ENCODE data around the gene STON2. TPM values are rescaled to one million over a fixed set of nuclear protein-coding genes. Genes with fewer than 3 reads are reported as not detected.

Gene STON2
- total and polyA plus RNA-seq, 2 of the 8 experiments (the other 6 are each of a cell fraction or from before 2014, with no cell fraction given) = 8.9 to 50.0 TPM

- H3K4me1 ChIP-seq (replicated peaks in 1 of 4; ENCODE audit: control insufficient read depth in 3 of 4, insufficient read depth in 4 of 4, low read length in 3 of 4) = peaks cover 0 to 8% (median 0%) of the 10 kb centered on the region in 4 experiments; a peak in 1 of 7 replicates
- no peak overlapping the region for H3K18ac ChIP-seq (ENCODE audit: extremely low read depth, low read length)
- no peak overlapping the region for H3K4ac ChIP-seq (replicated peaks; ENCODE audit: insufficient read length, low read depth, low read length)
- no peak overlapping the region for H2BK120ac ChIP-seq (replicated peaks; ENCODE audit: low read depth, low read length)
- H3K4me2 ChIP-seq (ENCODE audit: insufficient read depth in 1 of 2, low read depth in 2 of 2, low read length in 2 of 2) = no peak overlapping the region
- no peak overlapping the region for H4K91ac ChIP-seq (replicated peaks; ENCODE audit: insufficient read length, low read length)
- no peaks in the 10 kb centered on the region for H4K20me1 ChIP-seq (replicated peaks in 1 of 2; ENCODE audit: control insufficient read depth in 1 of 2, insufficient read depth in 2 of 2, low read length in 2 of 2)
- H2AFZ ChIP-seq (ENCODE audit: low read length) = no peak overlapping the region
- H2BK20ac ChIP-seq (ENCODE audit: low read length) = no peak overlapping the region
- H3K36me3 ChIP-seq (ENCODE audit: control insufficient read depth in 2 of 4, insufficient read depth in 4 of 4, low read length in 3 of 4) = peaks cover 0 to 7% (median 0%) of the 10 kb centered on the region in 4 experiments; a peak in 2 of 8 replicates
- H2BK15ac ChIP-seq (ENCODE audit: low read length) = no peak overlapping the region
- H3K9me3 ChIP-seq (ENCODE audit: insufficient read depth in 2 of 2, low read depth in 1 of 2, low read length in 1 of 2) = no peaks in the 10 kb centered on the region
- 83% methylated on average over 3 of the region's 3 CpGs; no CpG with 5 or more reads in 1 of the 2 experiments for WGBS, 2 experiments (ENCODE audit: extremely low coverage in 1 of 2, insufficient coverage in 1 of 2, insufficient read length in 1 of 2, insufficient replicate concordance in 2 of 2, low coverage in 1 of 2, low lambda C conversion rate in 2 of 2, missing lambda C conversion rate in 1 of 2)
- CTCF ChIA-PET (ENCODE audit: partially characterized antibody) = interaction anchor here (0.6 to 20.7 kb wide), 8 partner anchors 12 to 212 kb away, joined by 3 to 426 read pairs (median 4); no protein-coding TSS in a partner anchor
- no peak overlapping the region for H3K56ac ChIP-seq (replicated peaks; ENCODE audit: insufficient read length, low read depth, low read length)
- H2BK12ac ChIP-seq (ENCODE audit: low read depth, low read length) = no peak overlapping the region
- H3K4me3 ChIP-seq (ENCODE audit: extremely low read depth in 1 of 4, insufficient read depth in 2 of 4, low read depth in 3 of 4, low read length in 4 of 4) = no peak overlapping the region
- no peak overlapping the region for H3K14ac ChIP-seq (ENCODE audit: insufficient read length)
- no peak overlapping the region for H4K5ac ChIP-seq (ENCODE audit: insufficient read length, low read depth, low read length)
- H2AK5ac ChIP-seq (ENCODE audit: low read depth, low read length) = no peak overlapping the region
- H3K27ac ChIP-seq (ENCODE audit: low read depth, low read length) = no peak overlapping the region
- POLR2A ChIA-PET (ENCODE audit: partially characterized antibody) = interaction anchor here (1.2 to 1.7 kb wide), 2 partner anchors 170 to 205 kb away, joined by 3 to 4 read pairs; no protein-coding TSS in a partner anchor
- no peak overlapping the region for H3K23ac ChIP-seq (ENCODE audit: insufficient read length)
- no peak overlapping the region for H4K8ac ChIP-seq (ENCODE audit: extremely low read depth, insufficient read depth, low read length)
- no peak overlapping the region for H2BK5ac ChIP-seq (ENCODE audit: low read depth, low read length)
- no peaks in the 10 kb centered on the region for H3K27me3 ChIP-seq (replicated peaks in 1 of 4; ENCODE audit: control insufficient read depth in 3 of 4, extremely low read depth in 1 of 4, insufficient read depth in 3 of 4, low read length in 3 of 4)
- no peaks in the 10 kb centered on the region for H3K79me1 ChIP-seq (ENCODE audit: low read depth, low read length)
- DNase-seq (ENCODE audit: low read depth in 1 of 2, low spot score in 2 of 2) (no peak), FAIRE-seq (no peak)
- no peaks in the 10 kb centered on the region for H3K23me2 ChIP-seq (ENCODE audit: low read depth, low read length)
- peak overlapping the region in 1 of 4 experiments; percentile 34; a peak in 1 of 7 replicates for H3K9ac ChIP-seq (replicated peaks in 1 of 4; ENCODE audit: extremely low read depth in 1 of 4, low read depth in 3 of 4, low read length in 3 of 4)
- no peaks in the 10 kb centered on the region for H3K79me2 ChIP-seq (ENCODE audit: control insufficient read depth in 1 of 2, insufficient read depth in 2 of 2, low read length in 2 of 2)
- no peak for TF ChIP-seq HDAC6 (IDR thresholded peaks at IDR 0.05; ENCODE audit: low read depth, low read length)
- TF ChIP-seq JUND (IDR thresholded peaks at IDR 0.05; ENCODE audit: low read length) = no peak
- no peak for TF ChIP-seq RFX5 (IDR thresholded peaks at IDR 0.05; ENCODE audit: borderline replicate concordance, low read depth, low read length)
- no peak for TF ChIP-seq POLR2AphosphoS5 (IDR thresholded peaks at IDR 0.05; ENCODE audit: low read depth, low read length)
- TF ChIP-seq SIRT6 (IDR thresholded peaks at IDR 0.05; ENCODE audit: low read length) = no peak
- TF ChIP-seq SIN3A (conservative IDR thresholded peaks at IDR 0.05 in 1 of 2, IDR thresholded peaks at IDR 0.05 in 1 of 2; ENCODE audit: low read depth in 1 of 2, low read length in 2 of 2) = no peak
- no peak for TF ChIP-seq FOSL1 (IDR thresholded peaks at IDR 0.05; ENCODE audit: insufficient read depth, low read depth, low read length)
- no peak for TF ChIP-seq EZH2 (IDR thresholded peaks at IDR 0.05; ENCODE audit: low read depth, low read length, severe bottlenecking)
- TF ChIP-seq SUZ12 (IDR thresholded peaks at IDR 0.05; ENCODE audit: low read length) = no peak
- no peak for TF ChIP-seq MAFK (IDR thresholded peaks at IDR 0.05; ENCODE audit: low read depth, low read length)
- TF ChIP-seq JUN (IDR thresholded peaks at IDR 0.05; ENCODE audit: low read depth, low read length) = no peak
- TF ChIP-seq SP1 (IDR thresholded peaks at IDR 0.05; ENCODE audit: low read depth, low read length) = no peak
- TF ChIP-seq KDM5A (IDR thresholded peaks at IDR 0.05; ENCODE audit: low read length) = no peak
- no peak for TF ChIP-seq POLR2A (IDR thresholded peaks at IDR 0.05; ENCODE audit: control extremely low read depth in 1 of 2, low read depth in 2 of 2, low read length in 2 of 2)
Observed at GRCh38 chr14:81265636-81266169, 134.4 kb downstream of the STON2 start.

All from H1 (cell line).